Activated CD4-positive, alpha-beta T cell treated with anti-CD3 and anti-CD28 coated beads, Interleukin-10, Interleukin-2, amounts not matched to agents 100 ng/mL and 50 ng/mL, durations not matched to agents 16 hours and 8 hours (primary cell): Measurements from ENCODE around the gene CFAP92.
A peak's percentile ranks its signal among the peaks of the same experiment; 100 is the strongest.

Source experiments
- DNase-seq: peaks from one replicate; pipeline ENCODE4 v3.0.0-alpha.2; 2020

The CFAP92 gene

DNA sequence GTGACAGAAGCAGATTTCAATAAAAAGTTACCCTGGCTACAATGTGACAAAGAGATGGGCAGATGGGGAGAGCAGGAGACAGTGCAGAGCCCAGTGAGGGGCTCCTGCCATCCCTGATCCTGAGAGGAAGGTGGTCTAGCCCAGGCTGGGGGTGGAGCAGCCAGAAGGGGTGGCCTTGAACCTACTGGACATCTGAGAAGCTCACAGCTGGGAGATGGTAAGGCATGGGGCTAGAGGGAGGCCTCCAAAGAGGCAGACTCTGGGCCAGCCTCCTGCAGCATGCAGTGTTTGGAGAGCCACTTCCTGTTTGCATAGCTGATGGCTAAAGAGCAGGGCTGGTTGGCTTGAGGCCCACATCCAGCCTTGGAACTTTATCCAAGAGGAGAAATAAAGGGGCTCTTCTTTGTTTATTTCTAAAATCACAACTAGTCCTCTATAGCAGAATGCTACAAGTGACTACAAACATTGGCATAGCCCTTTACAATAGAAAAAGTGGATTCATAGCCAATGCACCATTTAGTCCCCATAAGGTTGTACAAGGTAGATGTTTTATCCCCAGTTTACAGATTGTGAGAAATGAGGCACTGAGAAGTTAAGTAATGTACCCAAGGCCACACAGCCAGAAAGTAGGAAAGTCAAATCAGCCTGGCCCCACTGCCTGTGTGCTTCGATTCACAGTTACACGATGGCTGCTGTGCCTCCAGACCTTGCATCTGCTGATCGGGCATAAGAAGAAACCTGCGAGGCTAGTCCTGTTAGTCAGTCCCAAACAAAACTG is 11.8 kb upstream of the CFAP92 start:
- DNase-seq, result no peak

DNA sequence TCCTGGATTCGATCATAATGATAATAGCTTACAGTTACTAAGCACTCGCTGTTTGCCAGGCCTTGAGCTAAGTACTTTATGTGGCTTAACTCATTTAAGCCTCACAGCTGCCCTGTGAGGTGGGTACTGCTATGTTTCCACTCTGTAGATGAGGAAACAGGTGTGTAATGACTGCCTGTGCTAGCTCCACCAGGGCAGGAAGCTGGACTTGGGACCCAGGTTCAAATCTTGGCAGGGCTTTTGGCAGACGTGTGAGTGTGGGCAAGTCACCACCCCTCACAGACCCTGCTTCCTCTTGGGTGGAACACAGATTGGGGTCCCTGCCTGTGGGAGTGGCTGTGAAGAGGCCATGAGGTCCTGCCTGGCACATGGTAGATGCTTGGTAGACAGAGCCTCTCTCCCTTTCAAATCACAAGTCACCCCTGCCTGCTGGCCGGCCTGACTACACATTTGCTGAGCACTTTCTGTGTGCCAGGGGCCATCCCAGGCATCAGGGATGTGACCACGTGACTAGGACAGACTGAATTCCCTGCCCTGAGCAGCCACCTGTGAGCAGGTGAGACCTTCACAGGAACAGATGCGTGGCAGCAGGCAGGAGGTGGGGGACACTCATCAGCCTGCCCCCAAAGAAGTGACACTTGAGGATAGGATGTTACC is 10.9 kb upstream of the CFAP92 start:
- no peak for DNase-seq

DNA sequence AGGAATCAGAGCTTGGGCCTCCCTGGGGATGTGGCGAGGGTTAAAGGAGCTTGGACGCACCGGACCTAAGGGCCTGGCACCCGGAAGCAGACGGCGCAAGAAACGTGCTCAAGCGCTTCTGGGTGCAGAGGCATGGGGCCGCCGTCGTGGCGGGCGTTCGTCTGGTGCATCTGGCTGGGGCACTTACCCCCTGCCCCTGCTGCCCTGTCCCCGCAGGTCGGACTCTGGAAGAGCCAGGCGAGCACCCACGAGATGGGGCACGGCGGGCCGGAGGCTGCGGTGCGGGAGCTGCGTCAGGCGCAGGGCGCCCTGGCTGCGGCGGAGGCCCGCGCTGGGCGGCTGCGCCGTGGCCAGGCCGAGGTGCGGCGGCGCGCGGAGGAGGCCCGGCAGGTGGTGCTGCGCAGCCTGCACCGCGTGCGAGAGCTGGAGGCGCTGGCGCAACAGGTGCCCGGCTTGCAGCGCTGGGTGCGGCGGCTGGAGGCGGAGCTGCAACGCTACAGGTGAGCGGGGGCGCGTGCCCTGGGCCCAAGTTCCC is 9.8 kb upstream of the CFAP92 start:
- peak; percentile 33 for DNase-seq

DNA sequence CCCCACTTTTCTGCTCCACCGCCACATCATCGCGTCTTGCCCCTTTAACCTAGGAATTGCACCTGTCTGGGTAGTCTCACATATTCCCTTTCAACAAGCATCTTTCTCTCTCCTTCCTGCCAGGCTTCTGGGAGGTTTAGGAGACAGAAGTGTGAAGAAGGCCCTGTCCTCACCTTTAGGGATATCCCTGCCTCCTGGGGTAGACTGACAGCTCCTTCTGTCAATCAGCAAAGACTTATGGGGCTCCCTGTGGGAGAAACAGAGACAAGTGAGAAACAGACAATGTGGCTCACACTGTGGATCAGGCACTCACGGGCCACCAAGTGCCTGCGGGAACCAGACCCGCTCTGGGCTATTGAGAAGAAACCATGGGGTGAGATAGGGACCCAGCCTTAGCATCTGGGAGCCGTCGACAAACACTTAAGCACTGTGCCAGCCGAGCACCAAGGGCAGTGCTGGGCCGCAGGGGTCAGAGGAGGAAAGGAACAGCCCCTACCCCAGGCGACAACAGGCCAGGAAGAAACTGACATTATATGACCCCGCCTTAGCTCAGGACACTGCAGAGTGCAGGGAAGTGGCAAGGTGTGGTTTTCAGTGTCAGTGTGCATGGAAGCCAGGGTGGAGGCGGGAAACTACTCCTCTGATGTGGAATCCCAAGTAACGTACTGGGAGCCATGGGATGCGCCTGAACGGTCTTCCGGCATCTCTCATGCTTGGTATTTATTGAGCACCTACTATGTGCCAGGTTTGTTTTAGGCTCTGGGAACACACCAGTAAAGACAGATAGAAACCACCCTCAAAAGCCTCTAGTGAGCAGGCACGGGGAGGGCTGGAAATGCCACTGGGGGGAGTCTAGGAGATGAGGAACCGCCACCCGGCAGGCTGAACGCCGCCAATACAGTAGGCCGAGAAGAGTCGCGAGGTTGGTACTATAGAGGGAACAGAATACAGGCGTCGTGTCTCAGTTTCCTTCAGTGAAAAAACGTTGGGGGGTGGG is 9.0 kb upstream of the CFAP92 start:
- no peak for DNase-seq

DNA sequence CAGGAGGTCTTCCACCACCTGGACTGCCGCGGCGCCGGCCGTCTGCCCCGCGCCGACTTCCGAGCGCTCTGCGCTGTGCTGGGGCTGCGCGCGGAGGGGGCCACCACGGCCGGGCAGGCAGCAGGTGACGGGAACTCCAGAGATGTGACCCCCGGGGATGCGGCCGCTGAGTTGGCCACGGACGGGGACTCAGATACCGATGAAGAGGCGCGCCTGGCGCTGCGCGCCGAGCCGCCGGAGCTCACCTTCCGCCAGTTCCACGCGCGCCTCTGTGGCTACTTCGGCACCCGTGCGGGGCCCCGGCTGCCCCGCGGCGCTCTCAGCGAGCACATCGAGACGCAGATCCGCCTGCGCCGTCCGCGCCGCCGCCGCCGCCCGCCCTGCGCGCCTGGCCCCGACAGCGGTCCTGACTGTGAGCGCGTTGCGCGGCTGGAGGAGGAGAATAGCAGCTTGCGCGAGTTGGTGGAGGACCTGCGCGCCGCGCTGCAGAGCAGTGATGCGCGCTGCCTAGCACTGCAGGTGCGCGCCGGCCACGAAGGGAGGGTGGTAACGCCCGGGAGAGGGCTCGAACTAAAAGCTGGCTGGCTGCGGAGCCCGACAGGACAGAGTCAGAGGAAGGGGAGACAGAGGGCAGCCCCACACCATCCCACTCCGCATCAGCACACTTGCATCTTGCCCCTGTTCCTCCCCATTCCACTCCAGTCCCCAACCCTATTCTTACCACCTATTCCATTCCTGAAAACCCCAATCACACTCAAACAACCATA is 8.1 kb upstream of the CFAP92 start:
- DNase-seq, result peak; percentile 25

DNA sequence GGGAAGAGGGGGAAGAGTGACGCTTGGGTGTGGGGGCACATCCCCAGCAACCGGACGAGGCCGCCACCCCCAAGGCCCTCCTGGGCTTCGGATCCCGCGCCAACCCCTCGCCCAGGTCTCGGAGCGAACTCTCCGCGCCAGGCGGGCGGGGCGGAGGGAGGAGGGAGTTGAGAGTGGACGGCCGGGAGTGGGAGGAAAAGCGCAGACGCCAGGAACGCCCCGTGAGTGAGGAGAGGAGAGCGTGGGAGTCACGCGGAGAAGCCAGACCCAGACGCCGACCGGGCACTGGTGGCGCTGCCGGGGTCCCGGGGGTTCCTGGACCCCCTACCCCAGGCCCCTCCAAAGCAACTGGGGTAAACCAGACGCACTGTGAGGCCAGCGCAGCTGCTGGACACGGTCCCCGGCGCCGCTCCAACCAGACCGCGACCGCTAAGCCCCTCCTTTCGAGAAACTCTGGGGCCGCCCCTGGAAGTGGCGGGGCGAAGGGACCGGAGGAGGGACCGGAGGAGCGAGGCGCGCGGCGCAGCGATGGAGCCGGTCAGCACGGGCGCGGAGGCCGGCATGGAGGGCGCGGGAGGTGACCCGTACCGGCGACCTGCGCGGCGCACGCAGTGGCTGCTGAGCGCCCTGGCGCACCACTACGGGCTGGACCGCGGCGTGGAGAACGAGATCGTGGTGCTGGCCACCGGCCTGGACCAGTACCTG is 7.4 kb upstream of the CFAP92 start, which contains the start of gene EFCC1:
Gene EFCC1, plus strand, starts transcription at position 204 of the 705 bp plus-strand sequence. Its CDS starts 325 bp downstream, at position 529.
- no peak for DNase-seq

DNA sequence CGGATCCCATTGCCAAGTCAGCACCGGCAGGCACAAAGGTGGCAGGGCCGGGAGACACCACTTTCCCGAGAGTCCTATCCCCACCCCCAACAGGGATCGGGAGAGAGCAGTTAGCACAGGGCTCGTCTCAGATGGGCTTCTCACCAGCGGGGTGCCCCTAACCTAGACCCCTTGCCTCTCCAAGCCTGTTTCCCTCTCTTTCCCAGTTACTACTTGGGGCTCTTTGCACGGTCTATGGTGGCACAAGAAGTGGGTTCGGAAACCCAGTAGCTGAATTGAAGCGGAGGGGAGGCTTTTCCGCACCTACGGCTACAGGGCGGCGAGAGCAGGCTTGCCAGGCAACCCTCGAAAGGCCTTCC is 6.8 kb upstream of the CFAP92 start:
- DNase-seq, result no peak

DNA sequence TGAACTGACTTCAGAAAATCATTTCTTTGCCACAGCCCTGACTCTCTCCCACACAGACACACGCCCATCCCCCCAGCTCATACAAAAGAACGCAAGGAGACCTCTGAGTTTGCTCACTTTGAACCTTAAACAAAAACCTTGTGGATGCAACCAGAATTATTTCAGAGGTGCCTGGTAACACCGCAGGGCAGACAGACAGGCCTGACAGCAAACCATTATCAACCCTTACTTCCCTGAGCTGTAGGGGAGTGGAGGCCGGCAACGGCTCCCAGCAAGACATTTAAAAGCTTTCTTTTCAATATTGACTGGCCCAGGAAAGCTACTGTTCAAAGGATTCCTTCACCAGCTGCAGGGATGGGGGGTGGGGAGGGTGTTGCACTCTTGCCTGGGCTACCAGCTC is 5.2 kb upstream of the CFAP92 start:
- no peak for DNase-seq

DNA sequence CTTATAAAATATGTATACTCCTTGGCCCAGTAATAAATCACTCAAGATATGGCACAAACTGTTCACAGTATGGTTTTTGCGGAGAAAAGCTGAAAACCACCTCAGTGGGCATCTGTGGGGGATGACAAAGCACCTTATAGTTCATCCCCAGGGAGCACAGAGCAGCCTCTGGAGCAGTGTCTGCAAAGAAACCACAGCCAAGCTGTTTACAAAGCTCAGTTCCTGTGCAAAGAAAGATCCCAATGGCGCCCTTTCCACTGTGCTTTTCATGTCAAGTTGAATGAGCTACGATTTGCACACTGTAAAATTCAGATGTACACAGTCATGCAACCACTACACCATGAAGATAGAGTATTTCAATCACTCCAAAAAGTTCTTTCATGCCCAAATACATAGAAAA is 4.7 kb upstream of the CFAP92 start:
- no peak for DNase-seq

DNA sequence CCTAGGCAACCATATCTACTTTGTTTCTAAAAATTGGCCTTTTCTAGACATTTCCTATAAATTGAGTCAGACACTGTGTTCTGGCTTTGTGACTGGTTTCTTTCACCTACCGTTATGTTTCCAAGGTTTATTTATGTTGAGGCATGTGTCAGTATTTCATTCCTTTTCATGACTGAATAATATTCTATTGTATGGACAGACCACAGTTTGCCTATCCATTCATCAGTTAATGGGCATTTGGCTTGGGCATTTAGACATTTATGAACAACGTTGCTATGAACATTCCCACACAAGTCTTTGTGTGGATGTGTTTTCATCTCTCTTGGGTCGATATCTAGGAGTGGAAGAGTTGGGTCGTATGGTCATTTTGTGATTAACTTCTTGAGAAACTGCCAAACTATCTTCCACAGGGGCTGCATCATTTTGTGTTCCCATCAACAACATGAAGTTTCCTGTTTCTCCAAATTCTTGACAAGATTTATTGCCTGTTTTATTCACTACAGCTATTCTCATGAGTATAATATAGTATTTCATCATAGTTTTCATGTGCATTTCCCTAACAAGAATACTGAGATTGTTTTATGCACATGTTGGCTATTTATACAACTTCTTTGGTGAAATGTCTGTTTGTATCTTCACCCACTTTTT is 3.7 kb upstream of the CFAP92 start:
- no peak for DNase-seq

DNA sequence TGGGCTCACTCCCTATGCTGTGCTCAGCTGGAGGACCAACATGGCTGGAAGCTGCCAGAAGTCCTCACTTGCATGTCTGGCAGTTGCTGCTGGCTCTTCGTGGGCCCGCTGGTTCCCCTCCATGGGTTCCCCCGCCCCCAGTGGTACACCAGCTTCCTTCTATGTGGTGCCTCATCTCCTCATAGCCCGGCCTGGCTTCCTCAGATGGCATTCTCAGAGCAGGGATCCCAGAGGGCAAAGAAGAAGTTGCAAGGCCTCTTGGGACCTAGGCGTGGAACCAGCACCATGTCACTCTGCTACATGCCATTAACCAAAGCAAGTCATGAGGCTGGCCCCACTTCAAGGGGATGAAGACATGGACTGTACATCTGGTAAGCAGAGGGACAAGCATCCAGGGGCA is 2.9 kb upstream of the CFAP92 start:
- no peak for DNase-seq

DNA sequence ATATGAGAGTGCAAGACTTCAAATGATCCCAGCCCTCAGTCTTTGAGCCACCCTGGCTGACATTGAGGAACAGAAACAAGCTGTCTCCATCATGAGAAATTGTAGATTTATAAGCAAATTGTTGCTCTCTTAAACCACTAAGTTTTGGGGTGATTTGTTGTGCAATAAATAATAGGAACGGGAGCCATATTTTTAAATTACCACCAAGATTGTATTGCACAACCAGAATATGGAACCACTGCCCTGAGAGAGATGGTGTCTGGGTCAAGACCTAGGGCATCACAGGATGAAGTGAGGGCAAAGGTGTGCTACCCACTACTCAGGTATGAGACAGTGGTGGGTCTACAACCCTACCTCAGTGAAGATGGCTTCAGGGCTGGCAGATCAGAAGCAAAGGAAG is 2.3 kb upstream of the CFAP92 start:
- no peak for DNase-seq

DNA sequence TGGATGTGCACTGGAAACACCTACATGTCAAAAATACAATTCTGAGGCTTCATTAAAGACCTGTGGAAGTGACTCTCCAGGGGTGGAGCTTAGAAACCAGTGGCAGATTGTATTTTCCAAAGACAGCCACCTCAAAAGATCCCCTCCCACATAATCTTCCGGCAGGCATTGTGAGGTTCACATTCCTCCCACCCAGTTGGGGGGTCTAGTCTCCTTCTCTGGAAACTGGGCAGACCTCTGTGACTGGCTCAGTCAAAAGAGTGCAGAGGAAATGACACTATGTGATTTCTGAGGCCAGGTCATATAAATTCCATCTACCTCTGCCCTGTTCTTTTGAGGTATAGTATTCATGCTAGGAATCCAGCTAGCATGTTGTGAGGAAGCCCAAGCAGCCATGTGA is 1.9 kb upstream of the CFAP92 start:
- no peak for DNase-seq

DNA sequence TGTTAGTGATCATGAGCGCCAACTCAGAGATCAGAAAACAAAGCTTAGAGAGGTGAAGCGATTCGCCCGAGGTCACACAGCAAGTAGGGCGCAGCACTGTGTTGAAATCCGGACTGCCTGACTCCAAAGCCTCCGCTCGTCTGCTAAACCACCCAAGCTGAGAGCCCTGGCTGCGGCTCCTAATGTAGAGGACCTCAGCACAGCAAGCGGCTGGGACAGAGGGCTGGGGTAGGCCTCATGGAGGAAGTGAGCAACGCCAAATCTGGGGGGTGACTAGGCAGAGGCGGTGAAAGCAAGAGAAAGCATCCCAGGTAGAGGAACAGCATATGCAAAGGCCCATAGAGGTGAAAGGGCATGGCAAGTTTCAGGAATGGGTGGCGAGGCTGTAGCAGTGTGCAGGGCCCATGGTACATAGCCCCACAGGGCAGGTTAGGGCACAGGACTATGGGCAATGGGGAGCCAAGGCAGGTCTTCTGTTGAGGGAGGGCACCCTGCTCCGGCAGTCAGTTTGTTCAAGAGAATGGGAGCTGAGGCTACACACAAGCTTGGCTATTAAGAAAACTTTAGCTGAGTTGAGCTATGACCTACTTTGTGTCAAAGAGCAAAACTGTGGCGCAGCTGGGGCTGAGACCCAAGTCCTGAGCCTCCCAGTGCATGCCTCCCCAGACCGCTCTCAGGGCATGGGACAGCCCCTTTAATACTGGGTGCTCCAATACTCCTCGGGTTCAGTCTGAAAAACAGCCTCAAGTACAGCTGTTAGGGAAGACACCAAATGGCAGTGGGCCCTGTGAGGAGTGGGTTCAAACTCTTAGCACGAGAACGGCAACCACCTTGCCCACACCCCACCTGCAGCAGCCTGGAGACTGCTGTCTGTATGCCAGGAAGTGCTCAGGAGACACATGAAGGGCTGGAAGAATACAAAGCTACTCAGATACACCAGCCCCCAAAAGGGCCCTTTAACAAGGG is 988 bp upstream of the CFAP92 start:
- DNase-seq, result no peak

DNA sequence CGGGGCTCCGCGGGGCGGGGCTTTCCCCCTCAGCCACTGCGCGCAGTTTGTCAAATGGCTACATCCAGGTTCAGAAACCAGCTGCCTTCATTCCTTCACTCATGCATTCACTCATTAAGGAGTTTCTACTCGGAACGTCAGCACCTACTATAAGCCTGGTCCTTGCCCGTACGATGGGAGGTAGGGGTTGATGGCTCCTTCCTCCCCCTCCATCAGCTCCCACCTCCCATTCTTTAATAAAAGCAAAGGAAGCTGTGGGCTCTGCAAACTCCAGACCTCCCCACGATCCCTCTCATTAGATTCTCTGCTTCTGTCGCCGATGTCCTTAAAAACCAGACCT is 267 bp upstream of the CFAP92 start:
- DNase-seq, result no peak

DNA sequence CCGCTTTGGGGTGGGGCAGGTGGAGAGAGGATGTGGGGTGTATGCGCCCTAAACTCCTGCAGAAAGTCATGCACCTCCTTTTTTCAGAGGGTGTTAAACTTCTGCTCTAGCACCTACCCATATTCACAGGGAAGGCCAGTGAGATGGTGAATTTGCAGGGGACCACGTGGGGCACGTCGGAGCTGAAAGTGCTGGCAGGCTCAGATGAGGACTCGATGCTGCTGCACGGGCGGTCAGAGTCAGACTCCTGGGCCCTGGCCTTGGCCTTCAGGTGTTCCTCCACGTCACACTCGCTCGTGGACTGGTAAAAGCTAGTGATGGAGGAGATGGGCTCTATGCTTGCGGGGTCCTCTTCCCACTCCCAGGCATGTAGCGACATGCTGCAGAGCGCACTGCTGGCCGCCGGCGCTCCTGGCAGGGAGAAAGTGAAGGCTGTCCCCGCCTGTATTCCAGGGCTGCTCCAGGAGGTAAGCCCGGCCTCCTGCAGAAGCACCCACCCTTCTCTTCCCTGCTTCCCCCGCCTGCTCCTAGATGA is 883 bp downstream of the CFAP92 start:
- no peak for DNase-seq

DNA sequence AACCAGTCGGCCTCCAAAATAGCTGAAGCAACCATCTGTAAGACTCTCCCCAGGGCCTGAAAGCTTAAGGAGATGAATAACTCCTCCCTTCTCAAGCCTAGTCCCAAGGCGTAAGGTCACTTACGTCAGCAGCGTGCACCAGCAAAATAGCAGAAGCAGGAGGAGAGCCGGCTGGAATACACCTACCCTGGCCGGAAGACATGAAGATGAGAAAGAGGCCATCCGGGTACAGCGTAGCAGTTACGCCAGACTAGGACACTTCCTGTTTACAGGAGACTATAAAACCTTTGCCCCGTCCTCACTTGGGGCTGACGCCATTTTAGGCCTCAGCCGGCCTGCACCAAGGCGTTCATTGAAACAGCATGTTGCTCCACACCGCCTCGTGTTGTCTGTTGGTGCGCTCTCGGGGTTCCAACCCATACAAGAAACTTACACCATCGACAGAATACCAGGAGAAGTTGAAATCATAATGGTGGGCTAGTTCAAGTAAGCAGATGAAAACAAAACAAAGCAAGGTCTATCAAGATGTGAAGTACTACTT is 2.5 kb downstream of the CFAP92 start:
- no peak for DNase-seq

DNA sequence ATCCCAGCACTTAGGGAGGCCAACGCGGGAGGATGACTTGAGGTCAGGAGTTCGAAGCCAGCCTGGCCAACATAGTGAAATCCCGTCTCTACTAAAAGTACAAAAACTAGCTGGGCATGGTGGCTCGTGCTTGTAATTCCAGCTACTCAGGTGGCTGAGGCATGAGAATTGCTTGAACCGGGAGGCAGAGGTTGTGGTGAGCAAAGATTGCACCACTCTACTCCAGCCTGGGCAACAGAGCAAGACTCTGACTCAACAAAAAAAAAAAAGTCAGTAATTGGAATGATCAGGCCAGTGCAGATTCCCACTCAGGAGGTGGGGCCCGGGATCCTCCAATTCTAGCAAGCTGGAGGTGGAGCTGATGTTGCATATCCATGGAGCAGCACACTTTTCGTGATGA is 5.6 kb downstream of the CFAP92 start:
- no peak for DNase-seq

DNA sequence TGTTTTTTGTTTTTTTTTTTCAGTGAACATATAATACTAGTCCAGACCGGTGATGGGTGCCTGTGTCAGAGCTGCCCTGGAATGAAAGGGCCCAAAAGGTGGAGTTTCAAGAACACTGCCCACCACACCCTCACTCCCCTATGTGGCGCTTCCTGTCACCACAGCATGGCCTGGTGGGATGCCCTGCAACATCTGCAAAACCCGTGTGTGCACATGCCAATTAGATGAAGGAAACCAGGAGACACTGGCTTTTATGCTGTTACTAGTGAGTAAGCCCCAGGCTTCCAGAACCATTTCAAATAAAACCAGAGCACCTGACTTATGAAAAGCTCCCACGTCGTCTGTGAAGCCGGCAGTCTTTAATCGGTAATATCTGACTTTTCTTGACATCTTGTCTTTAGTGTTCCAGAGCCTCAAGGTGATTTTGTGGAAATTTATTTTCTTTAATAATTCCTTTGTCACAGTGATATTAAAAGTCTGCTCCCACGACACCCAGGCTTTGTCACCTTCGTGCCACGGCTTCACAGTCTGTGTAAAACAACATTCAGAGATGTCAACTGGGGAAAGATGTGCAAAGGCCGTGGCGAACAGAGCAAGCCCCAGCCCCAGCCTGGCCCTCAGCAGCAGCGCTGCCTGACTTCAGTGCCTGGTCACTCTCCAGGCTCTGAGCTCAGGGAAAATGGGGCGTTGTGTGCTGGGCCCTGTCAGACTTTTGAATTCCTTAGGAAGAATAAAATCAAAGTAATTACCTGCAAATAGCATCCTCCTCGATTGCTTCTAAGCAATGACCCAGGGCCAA is 6.4 kb downstream of the CFAP92 start:
- DNase-seq, result no peak
